ENCODE data around the gene UBQLN1.

GRCh38 chr9:83665580-83666200, 42.1 kb downstream of the UBQLN1 start:
- TF ChIP-seq YY1 (IDR thresholded peaks at IDR 0.05; ENCODE audit: insufficient read depth, insufficient read length) (no peak), SUZ12 (IDR thresholded peaks at IDR 0.05; ENCODE audit: extremely low read depth, insufficient read depth, insufficient read length) (no peak), ZNF274 (IDR thresholded peaks at IDR 0.05; ENCODE audit: low read depth, low read length) (no peak)

Measured in NT2/D1 (cell line).